A673 (cell line): Measurements from ENCODE around the gene MCM3AP. TPM values are rescaled to one million over a fixed set of nuclear protein-coding genes. Genes with fewer than 3 reads are reported as not detected.

Source experiments
- BruUV-seq: library from RNA; stranded (reverse); fragments of 400-500 nt; replicated peaks from 2 replicates; lab custom pipeline; 2021; lab: Mats Ljungman, UMichigan
- CTCF ChIA-PET: fragments of 300-600 bp; sonication (Branson Sonifier 250); formaldehyde crosslinking; loops from one replicate; lab custom pipeline; 2022; ENCODE audit warnings: antibody characterized with exemption; lab: Charles Lee
- POLR2A ChIA-PET: fragments of 300-600 bp; sonication (Branson Sonifier 250); formaldehyde crosslinking; loops from one replicate; lab custom pipeline; 2022; ENCODE audit warnings: antibody characterized with exemption; ENCODE audit not compliant: low non-redundant PET; lab: Charles Lee
- DNase-seq: peaks from one replicate; pipeline ENCODE4 v3.0.0-alpha.2; 2015; ENCODE audit warnings: low spot score
- H3K27ac ChIP-seq: fragments of 200-600 bp; sonication (generic); 2 replicates; pipeline ENCODE4 v1.5.1; 2016; ENCODE audit warnings: mixed run types, low read depth, mild to moderate bottlenecking, mixed read lengths, antibody characterized with exemption, low read length; ENCODE audit not compliant: poor library complexity, severe bottlenecking
- H3K27me3 ChIP-seq: fragments of 200-600 bp; sonication (generic); replicated peaks from 2 replicates; pipeline ENCODE4 v1.6.1; 2017; ENCODE audit warnings: mixed run types, low read depth, mild to moderate bottlenecking, mixed read lengths, antibody characterized with exemption, low read length; ENCODE audit not compliant: insufficient read depth, poor library complexity
- H3K36me3 ChIP-seq: fragments of 200-600 bp; sonication (generic); 2 replicates; pipeline ENCODE4 v1.6.1; 2016; ENCODE audit warnings: mixed run types, mild to moderate bottlenecking, mixed read lengths, antibody characterized with exemption, low read length; ENCODE audit not compliant: insufficient read depth, poor library complexity, severe bottlenecking
- H3K4me1 ChIP-seq: fragments of 200-600 bp; sonication (generic); 2 replicates; pipeline ENCODE4 v1.6.1; 2017; ENCODE audit warnings: mixed run types, mild to moderate bottlenecking, mixed read lengths, antibody characterized with exemption, low read length; ENCODE audit not compliant: insufficient read depth, poor library complexity, severe bottlenecking
- H3K4me3 ChIP-seq: fragments of 200-600 bp; sonication (generic); 2 replicates; pipeline ENCODE4 v1.5.1; 2016; ENCODE audit warnings: low read depth, mixed run types, mild to moderate bottlenecking, mixed read lengths, low read length; ENCODE audit not compliant: poor library complexity, severe bottlenecking
- H3K9me3 ChIP-seq: fragments of 200-600 bp; sonication (generic); 2 replicates; pipeline ENCODE4 v1.6.1; 2016; ENCODE audit warnings: mixed run types, low read depth, mild to moderate bottlenecking, mixed read lengths, antibody characterized with exemption, low read length; ENCODE audit not compliant: poor library complexity, severe bottlenecking
- CTCF ChIP-seq: fragments of 300-800, 200-600 bp; sonication (generic); conservative IDR thresholded peaks from 2 replicates; pipeline ENCODE4 v1.5.1; 2017; ENCODE audit warnings: low read depth, mild to moderate bottlenecking, antibody characterized with exemption, low read length, moderate library complexity, mixed read lengths
- EZH2 ChIP-seq: fragments of 200-600 bp; sonication (generic); IDR thresholded peaks from 2 replicates; pipeline ENCODE4 v1.6.1; 2017; ENCODE audit warnings: borderline replicate concordance, low read depth, mild to moderate bottlenecking, mixed read lengths, antibody characterized with exemption, low read length; ENCODE audit not compliant: poor library complexity, severe bottlenecking
- intact Hi-C: fragments of 100-400 bp; cut with micrococcal nuclease; formaldehyde crosslinking; loops from one replicate; pipeline ENCODE4 v1.10.0; 2022; ENCODE audit not compliant: unreplicated experiment
- total RNA-seq: library from RNA; stranded (reverse); gene quantifications from 2 replicates; pipeline ENCODE4 v1.2.3, GENCODE V29; 2021

The MCM3AP gene
- total RNA-seq, 1 experiment from 2014 or later: 121 TPM

GRCh38 chr21:46316708-46317324 is 31.4 kb upstream of the MCM3AP start:
- TF ChIP-seq EZH2 (no peak), CTCF (no peak)
- BruUV-seq: no TSS peak
- no peak overlapping the region for H3K4me3 ChIP-seq
- POLR2A ChIA-PET: no interaction called here
- H3K36me3 ChIP-seq: peaks cover 48% of the 10 kb centered on the region
- intact Hi-C loops: no loop called here
- CTCF ChIA-PET: no interaction called here
- H3K27me3 ChIP-seq: no peaks in the 10 kb centered on the region
- DNase-seq: no peak
- peaks cover 13% of the 10 kb centered on the region for H3K4me1 ChIP-seq
- H3K9me3 ChIP-seq: no peaks in the 10 kb centered on the region
- H3K27ac ChIP-seq: no peak overlapping the region

- Histone ChIP-seq H3K27ac (no peak overlapping the region), H3K4me3 (no peak overlapping the region), H3K9me3 (no peaks in the 10 kb centered on the region), H3K4me1 (no peaks in the 10 kb centered on the region), H3K27me3 (no peaks in the 10 kb centered on the region), H3K36me3 (peaks cover 56% of the 10 kb centered on the region)
- no peak for TF ChIP-seq CTCF
- POLR2A ChIA-PET: interaction anchor here (0.6 to 0.7 kb wide), 2 partner anchors 8 to 583 kb away, joined by 3 read pairs; no protein-coding TSS in a partner anchor
- DNase-seq: no peak
- CTCF ChIA-PET: no interaction called here
- no TSS peak for BruUV-seq
- intact Hi-C loops: no loop called here
Measured at GRCh38 chr21:46314441-46315020, 29.1 kb upstream of the MCM3AP start.

GRCh38 chr21:46312949-46313348 is 27.5 kb upstream of the MCM3AP start:
- ChIA-PET CTCF (no interaction called here), POLR2A (interaction anchor here (0.5 kb wide), 1 partner anchor 244 kb away, joined by 3 read pairs; no protein-coding TSS in a partner anchor)
- DNase-seq: no peak
- Histone ChIP-seq H3K9me3 (no peaks in the 10 kb centered on the region), H3K4me3 (no peak overlapping the region), H3K27ac (no peak overlapping the region), H3K36me3 (peaks cover 61% of the 10 kb centered on the region), H3K4me1 (no peaks in the 10 kb centered on the region), H3K27me3 (no peaks in the 10 kb centered on the region)
- intact Hi-C loops: no loop called here
- TF ChIP-seq EZH2 (no peak), CTCF (no peak)
- BruUV-seq: no TSS peak
